ENCODE measurements around the gene PDP2. TPM values are rescaled to one million over a fixed set of nuclear protein-coding genes. Genes with fewer than 3 reads are reported as not detected.
A peak's percentile ranks its signal among the peaks of the same experiment; 100 is the strongest.

Gene PDP2
- total and polyA plus RNA-seq, 12 donors = 1.2 to 5.7 (median 3.5) TPM

- H3K4me3 ChIP-seq = no peak overlapping the region
- peaks cover 0 to 28% (median 7%) of the 10 kb centered on the region in 7 donors for H3K27me3 ChIP-seq
- 67 to 72% methylated on average over 10 of the region's 10 CpGs for WGBS, 2 donors
- peaks cover 8 to 69% (median 45%) of the 10 kb centered on the region in 9 donors for H3K4me1 ChIP-seq
- H3K27ac ChIP-seq = peak overlapping the region in 9 of 10 donors; percentile 33 to 97 (median 91)
- peak in 8 of 9 donors; percentile 19 to 60 (median 44) for TF ChIP-seq CTCF (IDR thresholded peaks at IDR 0.05)
- intact Hi-C loops (cut with DNase I) = loop anchor here in 2 of 10 donors (2.0 kb wide), 2 partner anchors 28 to 32 kb away; no protein-coding TSS in a partner anchor
- H3K9me3 ChIP-seq = no peaks in the 10 kb centered on the region
- ATAC-seq (no peak), DNase-seq (no peak)
- peaks cover 0 to 23% (median 0%) of the 10 kb centered on the region in 9 donors for H3K36me3 ChIP-seq
Measured at GRCh38 chr16:66928702-66929388, 48.5 kb downstream of the PDP2 start.

GRCh38 chr16:66930189-66930588, 49.9 kb downstream of the PDP2 start:
- Histone ChIP-seq H3K4me1 (peaks cover 9 to 62% (median 41%) of the 10 kb centered on the region in 9 donors), H3K9me3 (no peaks in the 10 kb centered on the region), H3K27ac (peak overlapping the region in 7 of 10 donors; percentile 5 to 96 (median 35)), H3K4me3 (no peak overlapping the region), H3K27me3 (peaks cover 0 to 15% (median 0%) of the 10 kb centered on the region in 7 donors), H3K36me3 (peaks cover 0 to 23% (median 0%) of the 10 kb centered on the region in 9 donors)
- intact Hi-C loops (cut with DNase I) = loop anchor here in 3 of 10 donors (5.0 kb wide), 1 partner anchor 33 kb away; no protein-coding TSS in a partner anchor
- peak in 1 of 8 donors; percentile 11 for ATAC-seq
- 49% methylated on average over 4 of the region's 4 CpGs for WGBS, 2 donors
- no peak for TF ChIP-seq CTCF (IDR thresholded peaks at IDR 0.05)
- peak in 1 of 2 donors; percentile 8 for DNase-seq

GRCh38 chr16:66931665-66932064, 51.4 kb downstream of the PDP2 start:
- TF ChIP-seq CTCF (IDR thresholded peaks at IDR 0.05) = no peak
- intact Hi-C loops (cut with DNase I) = loop anchor here in 3 of 10 donors (5.0 kb wide), 1 partner anchor 34 kb away; no protein-coding TSS in a partner anchor
- no peaks in the 10 kb centered on the region for H3K9me3 ChIP-seq
- ATAC-seq (no peak), DNase-seq (no peak)
- peaks cover 0 to 30% (median 0%) of the 10 kb centered on the region in 9 donors for H3K36me3 ChIP-seq
- no peaks in the 10 kb centered on the region for H3K27me3 ChIP-seq
- 90 to 94% methylated on average over 2 of the region's 2 CpGs for WGBS, 2 donors
- H3K4me3 ChIP-seq = no peak overlapping the region
- no peak overlapping the region for H3K27ac ChIP-seq
- H3K4me1 ChIP-seq = peaks cover 20 to 62% (median 49%) of the 10 kb centered on the region in 9 donors

- Histone ChIP-seq H3K36me3 (peaks cover 0 to 32% (median 0%) of the 10 kb centered on the region in 9 donors), H3K9me3 (no peaks in the 10 kb centered on the region), H3K4me1 (peaks cover 21 to 62% (median 45%) of the 10 kb centered on the region in 9 donors), H3K27me3 (no peaks in the 10 kb centered on the region), H3K4me3 (no peak overlapping the region), H3K27ac (no peak overlapping the region)
- DNase-seq (peak in 1 of 2 donors; percentile 5), ATAC-seq (no peak)
- no peak for TF ChIP-seq CTCF (IDR thresholded peaks at IDR 0.05)
- intact Hi-C loops (cut with DNase I) = loop anchor here in 3 of 10 donors (5.0 kb wide), 1 partner anchor 35 kb away; no protein-coding TSS in a partner anchor
- 81 to 88% methylated on average over 4 of the region's 4 CpGs for WGBS, 2 donors
Measured at GRCh38 chr16:66932076-66932475, 51.8 kb downstream of the PDP2 start.

Measured in heart right ventricle (tissue), 16 donors.